Superior temporal gyrus (tissue), 1 donor: ENCODE results near the gene CAMK2N1.

Experiments
- DNase-seq: peaks from one replicate; pipeline ENCODE4 v3.0.0-alpha.2; 2016; ENCODE audit errors: extremely low spot score

CAMK2N1 gene

GRCh38 chr1:20443703-20444586 is 42.1 kb downstream of the CAMK2N1 start:
- no peak for DNase-seq

- no peak for DNase-seq
These were observed 42.9 kb downstream of the CAMK2N1 start for GRCh38 chr1:20442920-20443625.

DNA sequence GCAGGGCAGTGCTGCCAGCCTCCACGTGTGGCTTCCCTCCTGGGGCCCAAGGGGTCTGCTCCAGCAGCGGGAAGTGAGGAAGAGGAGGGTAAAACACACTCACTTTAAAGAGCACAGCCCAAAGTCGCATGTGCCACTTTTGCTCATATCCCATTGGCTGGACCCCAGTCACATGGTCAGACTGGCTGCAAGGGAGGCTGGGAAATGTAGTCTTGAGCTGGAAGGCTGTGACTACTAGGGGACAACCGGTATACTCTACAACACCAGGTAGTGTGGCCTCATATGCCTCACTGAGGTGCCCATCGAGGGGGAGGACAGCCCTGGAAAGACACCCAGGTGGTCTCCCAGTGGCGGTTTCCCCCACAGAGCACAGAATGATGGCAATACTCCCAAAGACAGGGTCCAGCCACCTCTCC is 45.2 kb downstream of the CAMK2N1 start:
- peak; percentile 90 for DNase-seq

- DNase-seq = no peak
These were observed 46.7 kb downstream of the CAMK2N1 start for GRCh38 chr1:20439282-20439681.

GRCh38 chr1:20437640-20438039 is 48.4 kb downstream of the CAMK2N1 start:
- DNase-seq = no peak

DNA sequence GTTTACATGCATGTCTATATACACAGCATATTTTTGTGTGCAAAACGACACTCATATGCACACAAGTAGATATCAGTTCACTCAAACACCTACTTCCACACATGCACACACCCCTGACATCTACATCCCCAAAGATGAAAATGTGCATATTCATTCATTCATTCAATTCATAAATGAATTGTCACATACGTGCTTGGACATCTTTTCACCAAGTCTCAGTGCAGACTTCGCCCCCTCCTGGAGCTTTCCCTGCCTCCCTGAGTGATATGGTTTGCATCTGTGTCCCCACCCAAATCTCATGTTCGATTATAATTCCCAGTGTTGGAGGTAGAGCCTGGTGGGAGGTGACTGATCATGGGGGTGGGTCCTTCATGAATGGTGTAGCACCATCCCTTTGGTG is 53.1 kb downstream of the CAMK2N1 start:
- no peak for DNase-seq
